ENCODE measurements around the gene GATD1. TPM values are rescaled to one million over a fixed set of nuclear protein-coding genes. Genes with fewer than 3 reads are reported as not detected.

The GATD1 gene
- polyA plus RNA-seq, 2 of the 4 experiments (the other 2 are of a cell fraction), result 14.5 to 43.1 TPM

Small RNA genes within 50 kb of the gene (small RNA-seq; reads per million reads assigned to genes)
- gene SNORA52, result 0 reads per million in 6 experiments

Other genes with a start within 250 kb of the GATD1 start
- gene HRAS, start 241.9 kb downstream of the GATD1 start, polyA plus RNA-seq (2011; rRNA removed), result 56.3 and 63.3 TPM in 2 replicates
- gene HRAS, start 241.9 kb downstream of the GATD1 start, polyA plus RNA-seq (2017; fragmentation: RNase III; extraction: RNeasy Plus Mini Kit Qiagen cat#74134 plus additional on column Dnase treatment), result 86.9 to 96.3 TPM (median 88.2 TPM) in 3 replicates
- 0.30 and 0.32 TPM in 2 replicates for gene LRRC56, start 240.0 kb downstream of the GATD1 start, polyA plus RNA-seq (2011; rRNA removed)
- gene LRRC56, start 240.0 kb downstream of the GATD1 start, polyA plus RNA-seq (2017; fragmentation: RNase III; extraction: RNeasy Plus Mini Kit Qiagen cat#74134 plus additional on column Dnase treatment), result 0.47 to 1.1 TPM (median 1.0 TPM) in 3 replicates
- 1.7 and 2.2 TPM in 2 replicates for gene LMNTD2, start 216.7 kb downstream of the GATD1 start, polyA plus RNA-seq (2011; rRNA removed)
- gene LMNTD2, start 216.7 kb downstream of the GATD1 start, polyA plus RNA-seq (2017; fragmentation: RNase III; extraction: RNeasy Plus Mini Kit Qiagen cat#74134 plus additional on column Dnase treatment), result 2.6 to 4.2 TPM (median 3.5 TPM) in 3 replicates
- gene RASSF7, start 216.5 kb downstream of the GATD1 start, polyA plus RNA-seq (2011; rRNA removed), result 18.4 and 19.0 TPM in 2 replicates
- gene RASSF7, start 216.5 kb downstream of the GATD1 start, polyA plus RNA-seq (2017; fragmentation: RNase III; extraction: RNeasy Plus Mini Kit Qiagen cat#74134 plus additional on column Dnase treatment), result 27.7 to 30.7 TPM (median 30.5 TPM) in 3 replicates
- gene PHRF1, start 201.0 kb downstream of the GATD1 start, polyA plus RNA-seq (2011; rRNA removed), result 8.6 and 10.8 TPM in 2 replicates
- 23.0 to 25.3 TPM (median 23.7 TPM) in 3 replicates for gene PHRF1, start 201.0 kb downstream of the GATD1 start, polyA plus RNA-seq (2017; fragmentation: RNase III; extraction: RNeasy Plus Mini Kit Qiagen cat#74134 plus additional on column Dnase treatment)
- 2.0 TPM in 2 replicates for gene IRF7, start 161.5 kb downstream of the GATD1 start, polyA plus RNA-seq (2011; rRNA removed)
- 3.1 to 3.8 TPM (median 3.4 TPM) in 3 replicates for gene IRF7, start 161.5 kb downstream of the GATD1 start, polyA plus RNA-seq (2017; fragmentation: RNase III; extraction: RNeasy Plus Mini Kit Qiagen cat#74134 plus additional on column Dnase treatment)
- gene CDHR5, start 152.5 kb downstream of the GATD1 start, polyA plus RNA-seq (2011; rRNA removed), result 0.12 and 0.26 TPM in 2 replicates
- 0.07 to 0.08 TPM (median 0.07 TPM) in 3 replicates for gene CDHR5, start 152.5 kb downstream of the GATD1 start, polyA plus RNA-seq (2017; fragmentation: RNase III; extraction: RNeasy Plus Mini Kit Qiagen cat#74134 plus additional on column Dnase treatment)
- not detected in 2 replicates for gene SCT, start 150.3 kb downstream of the GATD1 start, polyA plus RNA-seq (2011; rRNA removed)
- gene SCT, start 150.3 kb downstream of the GATD1 start, polyA plus RNA-seq (2017; fragmentation: RNase III; extraction: RNeasy Plus Mini Kit Qiagen cat#74134 plus additional on column Dnase treatment), result not detected in 3 replicates
- gene DRD4, start 140.2 kb downstream of the GATD1 start, polyA plus RNA-seq (2011; rRNA removed), result not detected in 2 replicates
- gene DRD4, start 140.2 kb downstream of the GATD1 start, polyA plus RNA-seq (2017; fragmentation: RNase III; extraction: RNeasy Plus Mini Kit Qiagen cat#74134 plus additional on column Dnase treatment), result 0.07 to 0.17 TPM in 2 of 3 replicates, not detected in the other
- gene DEAF1, start 82.3 kb downstream of the GATD1 start, polyA plus RNA-seq (2011; rRNA removed), result 16.0 and 17.3 TPM in 2 replicates
- gene DEAF1, start 82.3 kb downstream of the GATD1 start, polyA plus RNA-seq (2017; fragmentation: RNase III; extraction: RNeasy Plus Mini Kit Qiagen cat#74134 plus additional on column Dnase treatment), result 23.5 to 25.8 TPM (median 24.0 TPM) in 3 replicates
- gene TMEM80, start 81.7 kb downstream of the GATD1 start, polyA plus RNA-seq (2011; rRNA removed), result 15.1 and 15.2 TPM in 2 replicates
- 10.2 to 11.2 TPM (median 10.8 TPM) in 3 replicates for gene TMEM80, start 81.7 kb downstream of the GATD1 start, polyA plus RNA-seq (2017; fragmentation: RNase III; extraction: RNeasy Plus Mini Kit Qiagen cat#74134 plus additional on column Dnase treatment)
- 60.7 and 69.9 TPM in 2 replicates for gene EPS8L2, start 71.3 kb downstream of the GATD1 start, polyA plus RNA-seq (2011; rRNA removed)
- 144 to 163 TPM (median 154 TPM) in 3 replicates for gene EPS8L2, start 71.3 kb downstream of the GATD1 start, polyA plus RNA-seq (2017; fragmentation: RNase III; extraction: RNeasy Plus Mini Kit Qiagen cat#74134 plus additional on column Dnase treatment)
- gene TALDO1, start 30.0 kb downstream of the GATD1 start, polyA plus RNA-seq (2011; rRNA removed), result 287 and 296 TPM in 2 replicates
- gene TALDO1, start 30.0 kb downstream of the GATD1 start, polyA plus RNA-seq (2017; fragmentation: RNase III; extraction: RNeasy Plus Mini Kit Qiagen cat#74134 plus additional on column Dnase treatment), result 386 to 392 TPM (median 391 TPM) in 3 replicates
- not detected in 2 replicates for gene CEND1, start 12.6 kb upstream of the GATD1 start, polyA plus RNA-seq (2011; rRNA removed)
- gene CEND1, start 12.6 kb upstream of the GATD1 start, polyA plus RNA-seq (2017; fragmentation: RNase III; extraction: RNeasy Plus Mini Kit Qiagen cat#74134 plus additional on column Dnase treatment), result 1.0 to 1.3 TPM (median 1.0 TPM) in 3 replicates
- 11.6 and 13.5 TPM in 2 replicates for gene SLC25A22, start 20.8 kb upstream of the GATD1 start, polyA plus RNA-seq (2011; rRNA removed)
- 18.7 to 21.8 TPM (median 19.5 TPM) in 3 replicates for gene SLC25A22, start 20.8 kb upstream of the GATD1 start, polyA plus RNA-seq (2017; fragmentation: RNase III; extraction: RNeasy Plus Mini Kit Qiagen cat#74134 plus additional on column Dnase treatment)
- gene PIDD1, start 27.7 kb upstream of the GATD1 start, polyA plus RNA-seq (2011; rRNA removed), result 6.3 and 6.5 TPM in 2 replicates
- 15.7 to 19.0 TPM (median 18.9 TPM) in 3 replicates for gene PIDD1, start 27.7 kb upstream of the GATD1 start, polyA plus RNA-seq (2017; fragmentation: RNase III; extraction: RNeasy Plus Mini Kit Qiagen cat#74134 plus additional on column Dnase treatment)
- gene RPLP2, start 32.5 kb upstream of the GATD1 start, polyA plus RNA-seq (2011; rRNA removed), result 1,346 and 1,493 TPM in 2 replicates
- 2,443 to 2,621 TPM (median 2,508 TPM) in 3 replicates for gene RPLP2, start 32.5 kb upstream of the GATD1 start, polyA plus RNA-seq (2017; fragmentation: RNase III; extraction: RNeasy Plus Mini Kit Qiagen cat#74134 plus additional on column Dnase treatment)
- 13.2 and 16.1 TPM in 2 replicates for gene PNPLA2, start 41.4 kb upstream of the GATD1 start, polyA plus RNA-seq (2011; rRNA removed)
- 25.1 to 29.2 TPM (median 25.4 TPM) in 3 replicates for gene PNPLA2, start 41.4 kb upstream of the GATD1 start, polyA plus RNA-seq (2017; fragmentation: RNase III; extraction: RNeasy Plus Mini Kit Qiagen cat#74134 plus additional on column Dnase treatment)
- 1.2 and 1.8 TPM in 2 replicates for gene CRACR2B, start 50.4 kb upstream of the GATD1 start, polyA plus RNA-seq (2011; rRNA removed)
- gene CRACR2B, start 50.4 kb upstream of the GATD1 start, polyA plus RNA-seq (2017; fragmentation: RNase III; extraction: RNeasy Plus Mini Kit Qiagen cat#74134 plus additional on column Dnase treatment), result 3.0 to 3.3 TPM (median 3.1 TPM) in 3 replicates
- gene CD151, start 55.5 kb upstream of the GATD1 start, polyA plus RNA-seq (2011; rRNA removed), result 409 and 523 TPM in 2 replicates
- 649 to 701 TPM (median 695 TPM) in 3 replicates for gene CD151, start 55.5 kb upstream of the GATD1 start, polyA plus RNA-seq (2017; fragmentation: RNase III; extraction: RNeasy Plus Mini Kit Qiagen cat#74134 plus additional on column Dnase treatment)
- 140 and 197 TPM in 2 replicates for gene POLR2L, start 65.0 kb upstream of the GATD1 start, polyA plus RNA-seq (2011; rRNA removed)
- gene POLR2L, start 65.0 kb upstream of the GATD1 start, polyA plus RNA-seq (2017; fragmentation: RNase III; extraction: RNeasy Plus Mini Kit Qiagen cat#74134 plus additional on column Dnase treatment), result 773 to 868 TPM (median 807 TPM) in 3 replicates
- gene TSPAN4, start 65.4 kb upstream of the GATD1 start, polyA plus RNA-seq (2011; rRNA removed), result 83.5 and 87.8 TPM in 2 replicates
- gene TSPAN4, start 65.4 kb upstream of the GATD1 start, polyA plus RNA-seq (2017; fragmentation: RNase III; extraction: RNeasy Plus Mini Kit Qiagen cat#74134 plus additional on column Dnase treatment), result 145 to 150 TPM (median 146 TPM) in 3 replicates
- 53.8 and 58.4 TPM in 2 replicates for gene CHID1, start 133.3 kb upstream of the GATD1 start, polyA plus RNA-seq (2011; rRNA removed)
- 70.5 to 74.4 TPM (median 70.6 TPM) in 3 replicates for gene CHID1, start 133.3 kb upstream of the GATD1 start, polyA plus RNA-seq (2017; fragmentation: RNase III; extraction: RNeasy Plus Mini Kit Qiagen cat#74134 plus additional on column Dnase treatment)
- 60.4 and 72.6 TPM in 2 replicates for gene AP2A2, start 148.4 kb upstream of the GATD1 start, polyA plus RNA-seq (2011; rRNA removed)
- gene AP2A2, start 148.4 kb upstream of the GATD1 start, polyA plus RNA-seq (2017; fragmentation: RNase III; extraction: RNeasy Plus Mini Kit Qiagen cat#74134 plus additional on column Dnase treatment), result 39.4 to 45.7 TPM (median 41.3 TPM) in 3 replicates

Data from A549 (cell line).